ENCODE measurements around the gene MACF1.

MACF1 gene

GRCh38 chr1:39395357-39395831, 190.9 kb downstream of the MACF1 start:
- no peak for DNase-seq

- DNase-seq: no peak
Measured at GRCh38 chr1:39396671-39397070, 192.2 kb downstream of the MACF1 start.

- no peak for DNase-seq
Measured at GRCh38 chr1:39397487-39397886, 193.0 kb downstream of the MACF1 start.

GRCh38 chr1:39398278-39399021, 194.0 kb downstream of the MACF1 start:
- DNase-seq: peak; percentile 50

- DNase-seq: no peak
Measured at GRCh38 chr1:39401106-39401505, 196.6 kb downstream of the MACF1 start.

GRCh38 chr1:39404876-39405275, 200.4 kb downstream of the MACF1 start:
- no peak for DNase-seq

GRCh38 chr1:39405358-39405757, 200.9 kb downstream of the MACF1 start:
- no peak for DNase-seq

- DNase-seq: no peak
Measured at GRCh38 chr1:39406533-39407450, 202.3 kb downstream of the MACF1 start.

- DNase-seq: peak; percentile 33
Measured at GRCh38 chr1:39407510-39407895, 203.0 kb downstream of the MACF1 start.

- peak; percentile 95 for DNase-seq
Measured at GRCh38 chr1:39407896-39408640, 203.6 kb downstream of the MACF1 start.

- DNase-seq: no peak
Measured at GRCh38 chr1:39408641-39409054, 204.2 kb downstream of the MACF1 start.

GRCh38 chr1:39409055-39409816, 204.7 kb downstream of the MACF1 start:
- peak; percentile 94 for DNase-seq

GRCh38 chr1:39410915-39411436, 206.5 kb downstream of the MACF1 start:
- DNase-seq: no peak

GRCh38 chr1:39411526-39412478, 207.3 kb downstream of the MACF1 start:
- DNase-seq: no peak

GRCh38 chr1:39412892-39413291, 208.4 kb downstream of the MACF1 start:
- no peak for DNase-seq

- no peak for DNase-seq
Measured at GRCh38 chr1:39413902-39414528, 209.5 kb downstream of the MACF1 start.

GRCh38 chr1:39415553-39415952, 211.1 kb downstream of the MACF1 start:
- no peak for DNase-seq

- DNase-seq: no peak
Measured at GRCh38 chr1:39416609-39417008, 212.1 kb downstream of the MACF1 start.

GRCh38 chr1:39418236-39418635, 213.7 kb downstream of the MACF1 start:
- DNase-seq: no peak

- DNase-seq: no peak
Measured at GRCh38 chr1:39420493-39420892, 216.0 kb downstream of the MACF1 start.

Data from right kidney (tissue), 1 donor.